ENCODE data around the gene TULP4.
"Not testable (repeated sequence)": the region's sequence is repeated elsewhere in the genome, so short reads cannot be mapped to it uniquely, and the experiment has no call there.

Gene TULP4

GRCh38 chr6:158329531-158329930 is 17.3 kb downstream of the TULP4 start:
- DNase-seq = no peak

GRCh38 chr6:158330016-158330415 is 17.8 kb downstream of the TULP4 start:
- DNase-seq = no peak

GRCh38 chr6:158332237-158332636 is 20.0 kb downstream of the TULP4 start:
- DNase-seq = no peak

- no peak for DNase-seq
Observed at GRCh38 chr6:158333094-158333493, 20.8 kb downstream of the TULP4 start.

GRCh38 chr6:158334534-158334933 is 22.3 kb downstream of the TULP4 start:
- no peak for DNase-seq

- no peak for DNase-seq
Observed at GRCh38 chr6:158337332-158337731, 25.1 kb downstream of the TULP4 start.

- DNase-seq = no peak
Observed at GRCh38 chr6:158338311-158339112, 26.2 kb downstream of the TULP4 start.

- not testable (repeated sequence) for DNase-seq
Observed at GRCh38 chr6:158339197-158339596, 26.9 kb downstream of the TULP4 start.

GRCh38 chr6:158340252-158340651 is 28.0 kb downstream of the TULP4 start:
- DNase-seq = no peak

GRCh38 chr6:158344534-158344933 is 32.3 kb downstream of the TULP4 start:
- DNase-seq = no peak

- DNase-seq = not testable (repeated sequence)
Observed at GRCh38 chr6:158345444-158345843, 33.2 kb downstream of the TULP4 start.

GRCh38 chr6:158347335-158347734 is 35.1 kb downstream of the TULP4 start:
- DNase-seq = no peak

- DNase-seq = not testable (repeated sequence)
Observed at GRCh38 chr6:158348737-158349504, 36.7 kb downstream of the TULP4 start.

- not testable (repeated sequence) for DNase-seq
Observed at GRCh38 chr6:158349505-158350275, 37.4 kb downstream of the TULP4 start.

- not testable (repeated sequence) for DNase-seq
Observed at GRCh38 chr6:158350731-158351130, 38.5 kb downstream of the TULP4 start.

GRCh38 chr6:158353883-158354877 is 41.9 kb downstream of the TULP4 start:
- DNase-seq = no peak

- no peak for DNase-seq
Observed at GRCh38 chr6:158356586-158357546, 44.6 kb downstream of the TULP4 start.

- no peak for DNase-seq
Observed at GRCh38 chr6:158357570-158358216, 45.4 kb downstream of the TULP4 start.

GRCh38 chr6:158358450-158359077 is 46.3 kb downstream of the TULP4 start:
- peak; percentile 43 for DNase-seq

- no peak for DNase-seq
Observed at GRCh38 chr6:158361068-158361467, 48.8 kb downstream of the TULP4 start.
